Activated naive CD8-positive, alpha-beta T cell treated with anti-CD3 and anti-CD28 coated beads, Interleukin-2, amount 50 U/mL, for 24 hours (primary cell): ENCODE measurements around the gene SLC39A5.
A peak's percentile ranks its signal among the peaks of the same experiment; 100 is the strongest.

Experiments
- ATAC-seq: fragments of 150-1000 bp; cut with Tn5 transposase; one replicate; pipeline ENCODE4 v1.10.0; 2021
- DNase-seq: peaks from one replicate; pipeline ENCODE4 v3.0.0; 2021
- H3K27ac Mint-ChIP-seq: one replicate; pipeline ENCODE4 v1.8.0; 2021; ENCODE audit warnings: mild to moderate bottlenecking, mixed read lengths
- H3K27me3 Mint-ChIP-seq: one replicate; pipeline ENCODE4 v1.8.0; 2021; ENCODE audit warnings: mixed read lengths
- H3K36me3 Mint-ChIP-seq: one replicate; pipeline ENCODE4 v1.8.0; 2021; ENCODE audit warnings: low read depth, mixed read lengths
- H3K4me1 Mint-ChIP-seq: one replicate; pipeline ENCODE4 v1.8.0; 2021; ENCODE audit warnings: mixed read lengths
- H3K4me3 Mint-ChIP-seq: one replicate; pipeline ENCODE4 v1.8.0; 2021; ENCODE audit warnings: mild to moderate bottlenecking, moderate library complexity, mixed read lengths
- H3K9me3 Mint-ChIP-seq: one replicate; pipeline ENCODE4 v1.8.0; 2021; ENCODE audit warnings: mixed read lengths

Gene SLC39A5

GRCh38 chr12:56224102-56224701, 5.6 kb upstream of the SLC39A5 start, which contains the start of gene NABP2:
Gene NABP2 (plus strand): TSS chr12:56224342. CDS start chr12:56224857, 515 bp downstream.
- Mint-ChIP-seq H3K27me3 (no peaks in the 10 kb centered on the region), H3K9me3 (no peaks in the 10 kb centered on the region), H3K4me3 (peak within 1 kb of the TSS; percentile 95), H3K27ac (peak within 1 kb of the TSS; percentile 88), H3K4me1 (peaks cover 47% of the 10 kb centered on the region), H3K36me3 (peaks cover 13% of the 10 kb centered on the region)
- peak; percentile 91 for ATAC-seq
- DNase-seq: peak; percentile 96

DNA sequence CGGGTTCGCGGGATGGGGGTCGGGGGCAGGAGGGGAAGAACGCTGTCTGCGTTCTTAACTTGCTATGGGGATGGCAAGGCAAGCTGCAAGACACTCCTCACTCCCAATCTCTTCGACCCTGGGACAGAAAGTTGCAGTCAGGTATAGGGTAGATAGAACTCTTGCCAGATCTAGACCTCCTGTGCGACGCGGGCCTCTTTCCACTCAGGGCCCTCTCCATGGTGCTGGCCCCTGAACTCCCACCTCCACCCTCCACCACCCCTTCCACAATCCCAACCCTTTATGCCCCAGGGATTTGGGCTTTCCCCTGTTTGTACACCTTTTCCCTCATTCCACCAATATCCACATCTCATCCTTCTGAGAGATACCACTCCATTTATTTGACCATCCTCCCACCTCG, 4.9 kb upstream of the SLC39A5 start:
- no peak for ATAC-seq

DNA sequence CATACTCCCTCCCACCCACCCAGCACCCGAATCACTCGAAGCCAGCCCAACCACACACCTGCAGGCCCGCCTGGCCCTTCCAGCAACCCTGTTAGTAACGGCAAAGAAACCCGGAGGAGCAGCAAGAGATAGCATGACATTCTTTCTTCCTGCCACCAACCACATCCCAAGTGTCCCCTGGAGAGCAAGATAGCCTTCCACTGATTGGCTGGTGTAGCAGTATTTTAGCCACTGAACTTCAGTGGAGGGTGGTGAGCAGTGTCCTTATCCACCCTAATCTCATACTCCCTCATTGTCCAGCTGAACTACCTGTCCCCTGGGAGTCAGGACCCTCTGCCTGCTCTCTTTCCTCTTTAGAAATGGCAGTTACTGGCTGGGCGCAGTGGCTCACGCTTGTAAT, 769 bp upstream of the SLC39A5 start:
- H3K27me3 Mint-ChIP-seq: no peaks in the 10 kb centered on the region
- peaks cover 16% of the 10 kb centered on the region for H3K4me1 Mint-ChIP-seq
- ATAC-seq: no peak
- H3K36me3 Mint-ChIP-seq: peaks cover 13% of the 10 kb centered on the region
- H3K4me3 Mint-ChIP-seq: no peak overlapping the region
- H3K9me3 Mint-ChIP-seq: no peaks in the 10 kb centered on the region
- H3K27ac Mint-ChIP-seq: no peak overlapping the region
- DNase-seq: no peak

More for the DNA sequence above, 4.9 kb upstream of the SLC39A5 start:
- Mint-ChIP-seq H3K9me3 (no peaks in the 10 kb centered on the region), H3K4me1 (peaks cover 46% of the 10 kb centered on the region), H3K27ac (peak overlapping the region; percentile 88), H3K36me3 (peaks cover 13% of the 10 kb centered on the region), H3K27me3 (no peaks in the 10 kb centered on the region), H3K4me3 (peak overlapping the region; percentile 95)
- no peak for DNase-seq

GRCh38 chr12:56230432-56231183, 757 bp downstream of the SLC39A5 start:
- Mint-ChIP-seq H3K36me3 (peaks cover 13% of the 10 kb centered on the region), H3K27me3 (no peaks in the 10 kb centered on the region), H3K27ac (no peak overlapping the region), H3K4me3 (no peak overlapping the region), H3K9me3 (no peaks in the 10 kb centered on the region), H3K4me1 (peaks cover 2% of the 10 kb centered on the region)
- peak; percentile 10 for ATAC-seq
- DNase-seq: no peak

GRCh38 chr12:56231184-56231582, 1.3 kb downstream of the SLC39A5 start:
- no peak overlapping the region for H3K4me3 Mint-ChIP-seq
- H3K36me3 Mint-ChIP-seq: peaks cover 10% of the 10 kb centered on the region
- H3K27ac Mint-ChIP-seq: no peak overlapping the region
- ATAC-seq (no peak), DNase-seq (no peak)
- no peaks in the 10 kb centered on the region for H3K27me3 Mint-ChIP-seq
- no peaks in the 10 kb centered on the region for H3K9me3 Mint-ChIP-seq
- peaks cover 1% of the 10 kb centered on the region for H3K4me1 Mint-ChIP-seq

- Mint-ChIP-seq H3K4me3 (no peak overlapping the region), H3K9me3 (no peaks in the 10 kb centered on the region), H3K4me1 (no peaks in the 10 kb centered on the region)
Measured at GRCh38 chr12:56234746-56235436, 5.0 kb downstream of the SLC39A5 start.

GRCh38 chr12:56236091-56236490, 6.2 kb downstream of the SLC39A5 start:
- Mint-ChIP-seq H3K9me3 (no peaks in the 10 kb centered on the region), H3K4me3 (no peak overlapping the region), H3K27ac (no peak overlapping the region), H3K27me3 (no peaks in the 10 kb centered on the region), H3K36me3 (no peaks in the 10 kb centered on the region), H3K4me1 (no peaks in the 10 kb centered on the region)
- no peak for ATAC-seq
- DNase-seq: no peak

More at GRCh38 chr12:56234746-56235436, 5.0 kb downstream of the SLC39A5 start:
- H3K27ac Mint-ChIP-seq: no peak overlapping the region
- no peaks in the 10 kb centered on the region for H3K36me3 Mint-ChIP-seq
- DNase-seq (no peak), ATAC-seq (no peak)
- H3K27me3 Mint-ChIP-seq: no peaks in the 10 kb centered on the region

DNA sequence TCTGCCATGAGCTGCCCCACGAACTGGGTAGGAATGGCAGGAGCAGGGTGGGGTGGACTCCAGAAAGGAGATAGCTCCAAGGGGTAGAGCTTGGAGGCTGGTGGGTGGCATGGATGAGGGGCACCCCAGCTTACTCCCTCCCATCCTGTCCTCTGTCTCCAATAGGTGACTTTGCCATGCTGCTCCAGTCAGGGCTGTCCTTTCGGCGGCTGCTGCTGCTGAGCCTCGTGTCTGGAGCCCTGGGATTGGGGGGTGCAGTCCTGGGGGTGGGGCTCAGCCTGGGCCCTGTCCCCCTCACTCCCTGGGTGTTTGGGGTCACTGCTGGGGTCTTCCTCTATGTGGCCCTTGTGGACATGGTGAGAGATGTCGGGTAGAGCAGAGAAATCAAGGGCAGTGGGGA, 7.1 kb downstream of the SLC39A5 start:
- no peak for DNase-seq
- Mint-ChIP-seq H3K9me3 (no peaks in the 10 kb centered on the region), H3K27me3 (no peaks in the 10 kb centered on the region), H3K36me3 (peaks cover 2% of the 10 kb centered on the region), H3K27ac (no peak overlapping the region), H3K4me3 (no peak overlapping the region), H3K4me1 (no peaks in the 10 kb centered on the region)
- ATAC-seq: no peak

DNA sequence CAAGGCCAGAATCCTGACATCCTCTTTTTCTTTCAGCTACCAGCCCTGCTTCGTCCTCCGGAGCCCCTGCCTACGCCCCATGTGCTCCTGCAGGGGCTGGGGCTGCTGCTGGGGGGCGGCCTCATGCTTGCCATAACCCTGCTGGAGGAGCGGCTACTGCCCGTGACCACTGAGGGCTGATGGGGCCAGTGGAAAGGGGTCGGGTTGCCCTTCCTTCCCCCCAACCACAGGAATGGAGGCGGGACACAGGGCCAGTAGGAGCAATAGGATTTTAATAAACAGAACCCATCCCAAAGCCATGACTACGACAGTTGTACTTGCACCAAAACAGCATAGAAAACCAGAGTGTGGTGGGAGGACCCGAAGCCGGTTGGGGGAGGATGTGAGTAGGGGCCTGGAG, 7.7 kb downstream of the SLC39A5 start:
- H3K36me3 Mint-ChIP-seq: peaks cover 4% of the 10 kb centered on the region
- ATAC-seq (no peak), DNase-seq (no peak)

DNA sequence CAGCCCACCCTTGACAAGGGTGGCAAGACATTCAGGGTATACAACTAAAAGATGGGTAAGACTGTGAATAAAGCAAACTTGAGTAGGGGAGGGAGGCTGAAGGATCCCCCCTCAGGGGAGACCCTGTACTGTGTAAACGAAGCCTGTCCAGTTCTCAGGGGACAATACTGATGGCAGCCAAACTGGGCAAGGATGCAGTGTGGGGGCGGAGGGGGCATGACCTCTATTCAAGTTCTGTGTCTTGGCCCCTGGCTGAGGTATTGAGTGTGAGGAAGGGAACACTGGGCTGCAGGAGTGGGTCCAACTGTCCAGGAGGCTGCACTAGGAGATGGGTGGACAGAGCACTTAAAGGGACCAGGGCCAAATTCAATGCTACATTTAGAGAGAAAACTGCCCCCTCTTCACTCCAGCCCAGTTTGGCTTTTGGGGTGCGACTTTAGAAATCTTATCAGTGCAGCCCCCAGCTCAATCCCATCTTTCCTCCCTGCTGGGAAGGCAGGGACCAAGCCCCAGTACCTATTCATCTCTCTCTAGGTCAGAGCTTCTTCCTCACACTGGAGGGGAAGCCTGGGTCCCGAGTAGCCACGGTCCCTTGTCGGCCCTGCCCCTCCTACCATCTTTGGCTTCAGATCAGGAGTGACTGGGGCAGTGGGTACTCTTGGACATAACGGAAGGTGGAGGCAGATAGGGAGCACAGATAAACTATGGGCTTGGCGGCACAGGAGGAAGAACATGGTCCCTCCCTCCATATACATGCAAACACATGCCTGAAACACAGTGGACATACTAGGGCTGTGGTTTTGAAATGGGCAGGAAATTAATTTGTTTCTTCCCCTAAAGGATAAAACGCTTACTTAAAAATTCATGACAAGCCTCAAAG, 11.8 kb downstream of the SLC39A5 start:
- Mint-ChIP-seq H3K4me1 (no peaks in the 10 kb centered on the region), H3K4me3 (no peak overlapping the region), H3K9me3 (no peaks in the 10 kb centered on the region), H3K27me3 (no peaks in the 10 kb centered on the region), H3K27ac (no peak overlapping the region), H3K36me3 (peaks cover 16% of the 10 kb centered on the region)
- DNase-seq (no peak), ATAC-seq (no peak)

More for the DNA sequence above, 7.7 kb downstream of the SLC39A5 start:
- H3K4me1 Mint-ChIP-seq: no peaks in the 10 kb centered on the region
- no peaks in the 10 kb centered on the region for H3K9me3 Mint-ChIP-seq
- H3K27ac Mint-ChIP-seq: no peak overlapping the region
- H3K4me3 Mint-ChIP-seq: no peak overlapping the region
- H3K27me3 Mint-ChIP-seq: no peaks in the 10 kb centered on the region

GRCh38 chr12:56242986-56243385, 13.1 kb downstream of the SLC39A5 start:
- no peak for ATAC-seq
- no peak overlapping the region for H3K4me3 Mint-ChIP-seq
- H3K36me3 Mint-ChIP-seq: peaks cover 24% of the 10 kb centered on the region

GRCh38 chr12:56243731-56244181, 13.9 kb downstream of the SLC39A5 start:
- DNase-seq (no peak), ATAC-seq (no peak)
- Mint-ChIP-seq H3K4me3 (no peak overlapping the region), H3K4me1 (no peaks in the 10 kb centered on the region), H3K27me3 (no peaks in the 10 kb centered on the region), H3K9me3 (no peaks in the 10 kb centered on the region), H3K36me3 (peaks cover 24% of the 10 kb centered on the region), H3K27ac (no peak overlapping the region)

More at GRCh38 chr12:56242986-56243385, 13.1 kb downstream of the SLC39A5 start:
- no peak for DNase-seq
- H3K27ac Mint-ChIP-seq: no peak overlapping the region
- no peaks in the 10 kb centered on the region for H3K27me3 Mint-ChIP-seq
- no peaks in the 10 kb centered on the region for H3K4me1 Mint-ChIP-seq
- no peaks in the 10 kb centered on the region for H3K9me3 Mint-ChIP-seq

GRCh38 chr12:56244494-56244893, 14.6 kb downstream of the SLC39A5 start:
- no peak overlapping the region for H3K4me3 Mint-ChIP-seq
- no peaks in the 10 kb centered on the region for H3K9me3 Mint-ChIP-seq
- no peak for ATAC-seq

GRCh38 chr12:56247923-56248322, 18.1 kb downstream of the SLC39A5 start:
- Mint-ChIP-seq H3K27me3 (no peaks in the 10 kb centered on the region), H3K9me3 (no peaks in the 10 kb centered on the region), H3K36me3 (peaks cover 32% of the 10 kb centered on the region), H3K27ac (no peak overlapping the region), H3K4me1 (no peaks in the 10 kb centered on the region), H3K4me3 (no peak overlapping the region)
- ATAC-seq (no peak), DNase-seq (no peak)

More at GRCh38 chr12:56244494-56244893, 14.6 kb downstream of the SLC39A5 start:
- H3K36me3 Mint-ChIP-seq: peaks cover 28% of the 10 kb centered on the region
- no peak overlapping the region for H3K27ac Mint-ChIP-seq
- H3K27me3 Mint-ChIP-seq: no peaks in the 10 kb centered on the region
- no peak for DNase-seq
- H3K4me1 Mint-ChIP-seq: no peaks in the 10 kb centered on the region
